HepG2 (cell line): ENCODE results near the gene VWA1. TPM values are rescaled to one million over a fixed set of nuclear protein-coding genes. Genes with fewer than 3 reads are reported as not detected.
A peak's percentile ranks its signal among the peaks of the same experiment; 100 is the strongest.

Experiments
- ATF3 ChIP-seq: sonication (generic); formaldehyde crosslinking; IDR thresholded peaks from 2 replicates; pipeline ENCODE4 v1.4.0; 2020; ENCODE audit warnings: missing genetic modification reagents
- ELF4 ChIP-seq: sonication (generic); formaldehyde crosslinking; IDR thresholded peaks from 2 replicates; pipeline ENCODE4 v1.5.0; 2020; ENCODE audit warnings: missing genetic modification reagents, mild to moderate bottlenecking, moderate library complexity, borderline replicate concordance
- GABPA ChIP-seq, 2 experiments: IDR thresholded peaks; 2 replicates each; pipeline ENCODE4 v1.6.1; 2011 to 2016; ENCODE audit warnings: low read depth in 2 of 2, low read length in 1 of 2, missing biosample characterization in 1 of 2, missing genetic modification characterization in 1 of 2
- GTF2F1 ChIP-seq: fragments of 150-350 bp; IDR thresholded peaks from 2 replicates; pipeline ENCODE4 v1.6.1; 2014; ENCODE audit warnings: low read length
- HIVEP1 ChIP-seq: sonication (generic); formaldehyde crosslinking; IDR thresholded peaks from 2 replicates; pipeline ENCODE4 v1.4.0; 2020; ENCODE audit warnings: mild to moderate bottlenecking, missing genetic modification reagents
- HNF4G ChIP-seq, 2 experiments: sonication (generic) in 1 of 2; formaldehyde crosslinking in 1 of 2; IDR thresholded peaks; 2 replicates each; pipeline versions ENCODE4 v1.4.0 to v1.6.1; 2011 to 2020; ENCODE audit warnings: borderline replicate concordance in 2 of 2, low read depth in 2 of 2, mild to moderate bottlenecking in 2 of 2, low read length in 1 of 2, missing genetic modification reagents in 1 of 2, moderate library complexity in 1 of 2
- IKZF5 ChIP-seq: IDR thresholded peaks from 2 replicates; pipeline ENCODE4 v1.6.1; 2018; ENCODE audit warnings: missing genetic modification reagents, mild to moderate bottlenecking, missing compliant biosample characterization
- JARID2 ChIP-seq: sonication (generic); formaldehyde crosslinking; IDR thresholded peaks from 2 replicates; pipeline ENCODE4 v1.8.1; 2023; ENCODE audit warnings: missing genetic modification reagents, inconsistent platforms; ENCODE audit not compliant: insufficient replicate concordance
- JUN ChIP-seq: sonication (generic); formaldehyde crosslinking; IDR thresholded peaks from 2 replicates; pipeline ENCODE4 v1.4.0; 2020; ENCODE audit warnings: mild to moderate bottlenecking, missing genetic modification reagents
- KAT7 ChIP-seq: IDR thresholded peaks from 2 replicates; pipeline ENCODE4 v1.6.1; 2018; ENCODE audit warnings: borderline replicate concordance, missing compliant biosample characterization
- KDM4B ChIP-seq: sonication (generic); formaldehyde crosslinking; IDR thresholded peaks from 2 replicates; pipeline ENCODE4 v1.4.0; 2020; ENCODE audit warnings: missing genetic modification reagents
- MED13 ChIP-seq: sonication (generic); formaldehyde crosslinking; IDR thresholded peaks from 2 replicates; pipeline ENCODE4 v1.5.0; 2020; ENCODE audit warnings: missing genetic modification reagents
- MEIS1 ChIP-seq: sonication (generic); formaldehyde crosslinking; IDR thresholded peaks from 2 replicates; pipeline ENCODE4 v1.9.0; 2021; ENCODE audit warnings: mild to moderate bottlenecking, missing genetic modification reagents, moderate library complexity, borderline replicate concordance
- RORA ChIP-seq: sonication (generic); formaldehyde crosslinking; IDR thresholded peaks from 2 replicates; pipeline ENCODE4 v1.5.0; 2020; ENCODE audit warnings: mild to moderate bottlenecking, missing genetic modification reagents, moderate library complexity
- RXRB ChIP-seq: IDR thresholded peaks from 2 replicates; pipeline ENCODE4 v1.6.1; 2016; ENCODE audit warnings: borderline replicate concordance, missing genetic modification reagents, missing compliant biosample characterization
- TRIM24 ChIP-seq: sonication (generic); formaldehyde crosslinking; IDR thresholded peaks from 2 replicates; pipeline ENCODE4 v1.8.0; 2022; ENCODE audit warnings: mild to moderate bottlenecking, missing genetic modification reagents
- YEATS2 ChIP-seq: sonication (generic); formaldehyde crosslinking; IDR thresholded peaks from 2 replicates; pipeline ENCODE4 v1.4.0; 2020; ENCODE audit warnings: missing genetic modification reagents, borderline replicate concordance
- ZBTB14 ChIP-seq: sonication (generic); formaldehyde crosslinking; IDR thresholded peaks from 2 replicates; pipeline ENCODE4 v1.4.0; 2020; ENCODE audit warnings: missing genetic modification reagents
- ZBTB8A ChIP-seq: sonication (generic); formaldehyde crosslinking; IDR thresholded peaks from 2 replicates; pipeline ENCODE4 v1.4.0; 2020; ENCODE audit warnings: mild to moderate bottlenecking, low read depth, missing genetic modification reagents, borderline replicate concordance
- ZNF124 ChIP-seq: sonication (generic); formaldehyde crosslinking; IDR thresholded peaks from 2 replicates; pipeline ENCODE4 v1.4.0; 2020; ENCODE audit warnings: missing genetic modification reagents
- ZNF143 ChIP-seq: sonication (generic); formaldehyde crosslinking; IDR thresholded peaks from 2 replicates; pipeline ENCODE4 v1.4.0; 2020; ENCODE audit warnings: missing genetic modification reagents
- ZNF430 ChIP-seq: sonication (generic); formaldehyde crosslinking; IDR thresholded peaks from 2 replicates; pipeline ENCODE4 v1.9.0; 2021; ENCODE audit warnings: mild to moderate bottlenecking, missing genetic modification reagents
- ZNF44 ChIP-seq: sonication (generic); formaldehyde crosslinking; IDR thresholded peaks from 2 replicates; pipeline ENCODE4 v1.5.1; 2020; ENCODE audit warnings: mild to moderate bottlenecking, missing genetic modification reagents
- ZNF451 ChIP-seq: sonication (generic); formaldehyde crosslinking; IDR thresholded peaks from 2 replicates; pipeline ENCODE4 v1.5.0; 2020; ENCODE audit warnings: mild to moderate bottlenecking, missing genetic modification reagents
- ZNF580 ChIP-seq: IDR thresholded peaks from 2 replicates; pipeline ENCODE4 v1.6.1; 2016; ENCODE audit warnings: low read depth, borderline replicate concordance
- ZNF749 ChIP-seq: sonication (generic); formaldehyde crosslinking; IDR thresholded peaks from 2 replicates; pipeline ENCODE4 v1.8.0; 2022; ENCODE audit warnings: mild to moderate bottlenecking, missing genetic modification reagents, moderate library complexity, borderline replicate concordance
- ZNF883 ChIP-seq: sonication (generic); formaldehyde crosslinking; IDR thresholded peaks from 2 replicates; pipeline ENCODE4 v1.5.1; 2020; ENCODE audit warnings: mild to moderate bottlenecking, missing genetic modification reagents; ENCODE audit errors: not compliant biosample characterization
- ZSCAN30 ChIP-seq: sonication (generic); formaldehyde crosslinking; IDR thresholded peaks from 2 replicates; pipeline ENCODE4 v1.5.0; 2020; ENCODE audit warnings: mild to moderate bottlenecking, missing genetic modification reagents
- polyA plus RNA-seq, 8 experiments: library from polyadenylated mRNA; depleted of rRNA in 3 of 8; stranded (reverse) in 7 of 8; unstranded in 1 of 8; fragments of >200 nt; fragmentation: Illumina TruSeq in 4 of 8; extraction: Trizol in 4 of 8; gene quantifications; 2 replicates each; pipeline versions ENCODE4 v1.2.1 to v1.2.3, GENCODE V29; 2011 to 2016; ENCODE audit warnings: low read depth in 4 of 8, missing spikeins in 1 of 8, mixed read lengths in 1 of 8; ENCODE audit not compliant: insufficient read depth in 1 of 8
- total RNA-seq, 5 experiments: library from RNA; depleted of rRNA; stranded (reverse); fragments of >200 nt; fragmentation: Illumina TruSeq; extraction: Trizol; gene quantifications; 2 replicates each; pipeline ENCODE4 v1.2.3, GENCODE V29; 2016; ENCODE audit warnings: low read depth in 1 of 5

VWA1 gene
- total and polyA plus RNA-seq, 2 of the 13 experiments (the other 11 are each of a cell fraction or from before 2014, with no cell fraction given) = 40.9 to 57.5 TPM

GRCh38 chr1:1399187-1399871 lies 36.2 kb upstream of the VWA1 start, which contains the start of gene CCNL2 (continued):
- TF ChIP-seq HNF4G (IDR thresholded peaks at IDR 0.05; ENCODE audit: borderline replicate concordance, low read depth, low read length) (no peak), HNF4G (CRISPR knock-in tag; IDR thresholded peaks at IDR 0.05; ENCODE audit: borderline replicate concordance, low read depth) (peak; percentile 31; the same call in 1 of the 2 replicates), ZNF580 (peak; percentile 67; the same call in 1 of the 2 replicates), RXRB (CRISPR knock-in tag) (peak; percentile 49), ZBTB14 (no peak), GABPA (IDR thresholded peaks at IDR 0.05; ENCODE audit: low read depth, low read length) (no peak), GABPA (CRISPR knock-in tag; IDR thresholded peaks at IDR 0.05; ENCODE audit: low read depth) (peak; percentile 90), HIVEP1 (CRISPR knock-in tag) (no peak), YEATS2 (CRISPR knock-in tag) (peak; percentile 90), ZNF44 (no peak), MEIS1 (CRISPR knock-in tag) (peak; percentile 89), RORA (CRISPR knock-in tag) (no peak), JARID2 (no peak), ELF4 (CRISPR knock-in tag) (peak; percentile 93), ZNF143 (peak; percentile 93), KDM4B (CRISPR knock-in tag) (peak; percentile 77; the same call in 1 of the 2 replicates), ZNF749 (CRISPR knock-in tag) (0 out of 2 replicates have a peak, but pooled peaks have one; percentile 48), KAT7 (CRISPR knock-in tag) (peak; percentile 63; the same call in 1 of the 2 replicates), IKZF5 (CRISPR knock-in tag) (peak; percentile 61), GTF2F1 (no peak), ZSCAN30 (CRISPR knock-in tag) (peak; percentile 91; the same call in 1 of the 2 replicates), JUN (CRISPR knock-in tag) (peak; percentile 15; the same call in 1 of the 2 replicates), ZNF430 (CRISPR knock-in tag) (0 out of 2 replicates have a peak, but pooled peaks have one; percentile 21), TRIM24 (CRISPR knock-in tag) (no peak), ATF3 (CRISPR knock-in tag) (no peak), ZNF124 (CRISPR knock-in tag) (no peak), MED13 (CRISPR knock-in tag) (no peak), ZNF883 (CRISPR knock-in tag) (peak; percentile 18), ZBTB8A (no peak), ZNF451 (CRISPR knock-in tag) (peak; percentile 86)
